ES-I3 (cell line): Measurements from ENCODE around the gene S1PR5.
"Not testable (repeated sequence)": the region's sequence is repeated elsewhere in the genome, so short reads cannot be mapped to it uniquely, and the experiment has no call there.

ENCODE experiments used
- H3K36me3 ChIP-seq: 2 replicates; pipeline ENCODE4 v1.6.1; 2013; ENCODE audit warnings: mild to moderate bottlenecking, low read length, control low read depth, moderate library complexity; ENCODE audit not compliant: insufficient read depth
- H3K4me1 ChIP-seq: 2 replicates; pipeline ENCODE4 v1.6.1; 2013; ENCODE audit warnings: mild to moderate bottlenecking, control low read depth, low read length; ENCODE audit not compliant: insufficient read depth
- H3K9ac ChIP-seq: 2 replicates; pipeline ENCODE4 v1.6.1; 2013; ENCODE audit warnings: low read depth, mild to moderate bottlenecking, low read length, moderate library complexity
- H3K9me3 ChIP-seq: 2 replicates; pipeline ENCODE4 v1.6.1; 2013; ENCODE audit warnings: mild to moderate bottlenecking, low read length, moderate library complexity; ENCODE audit not compliant: control insufficient read depth, insufficient read depth

Gene S1PR5

GRCh38 chr19:10552510-10553053, 35.3 kb upstream of the S1PR5 start:
- no peaks in the 10 kb centered on the region for H3K9me3 ChIP-seq
- no peaks in the 10 kb centered on the region for H3K4me1 ChIP-seq
- H3K36me3 ChIP-seq, result peaks cover 3% of the 10 kb centered on the region; the same call in 1 of the 2 replicates
- H3K9ac ChIP-seq, result no peak overlapping the region

GRCh38 chr19:10551698-10552301, 34.6 kb upstream of the S1PR5 start:
- no peaks in the 10 kb centered on the region for H3K9me3 ChIP-seq
- H3K36me3 ChIP-seq, result peaks cover 3% of the 10 kb centered on the region; the same call in 1 of the 2 replicates
- H3K9ac ChIP-seq, result no peak overlapping the region
- no peaks in the 10 kb centered on the region for H3K4me1 ChIP-seq

GRCh38 chr19:10551006-10551405, 33.8 kb upstream of the S1PR5 start:
- H3K36me3 ChIP-seq, H3K4me1 ChIP-seq, H3K9me3 ChIP-seq, H3K9ac ChIP-seq: not testable (repeated sequence)

GRCh38 chr19:10550336-10550735, 33.1 kb upstream of the S1PR5 start:
- Histone ChIP-seq H3K36me3 (0 out of 2 replicates have a peak, but pooled peaks cover 3% of the 10 kb centered on the region), H3K4me1 (no peaks in the 10 kb centered on the region)

GRCh38 chr19:10549733-10550132, 32.5 kb upstream of the S1PR5 start:
- H3K4me1 ChIP-seq, result no peaks in the 10 kb centered on the region
- H3K9me3 ChIP-seq, result no peaks in the 10 kb centered on the region
- H3K9ac ChIP-seq, result no peak overlapping the region
- H3K36me3 ChIP-seq, result 0 out of 2 replicates have a peak, but pooled peaks cover 3% of the 10 kb centered on the region

More at GRCh38 chr19:10550336-10550735, 33.1 kb upstream of the S1PR5 start:
- Histone ChIP-seq H3K9ac (no peak overlapping the region), H3K9me3 (no peaks in the 10 kb centered on the region)

- Histone ChIP-seq H3K9me3 (no peaks in the 10 kb centered on the region), H3K9ac (no peak overlapping the region), H3K4me1 (no peaks in the 10 kb centered on the region), H3K36me3 (0 out of 2 replicates have a peak, but pooled peaks cover 3% of the 10 kb centered on the region)
Observed at GRCh38 chr19:10548746-10549276, 31.6 kb upstream of the S1PR5 start.

GRCh38 chr19:10546817-10547216, 29.6 kb upstream of the S1PR5 start:
- Histone ChIP-seq H3K4me1 (no peaks in the 10 kb centered on the region), H3K36me3 (0 out of 2 replicates have a peak, but pooled peaks cover 3% of the 10 kb centered on the region), H3K9me3 (no peaks in the 10 kb centered on the region)

GRCh38 chr19:10544753-10545251, 27.6 kb upstream of the S1PR5 start:
- Histone ChIP-seq H3K4me1 (peaks cover 2% of the 10 kb centered on the region; the same call in 1 of the 2 replicates), H3K9ac (peak overlapping the region; percentile 88; the same call in 1 of the 2 replicates), H3K9me3 (no peaks in the 10 kb centered on the region), H3K36me3 (0 out of 2 replicates have a peak, but pooled peaks cover 3% of the 10 kb centered on the region)

More at GRCh38 chr19:10546817-10547216, 29.6 kb upstream of the S1PR5 start:
- H3K9ac ChIP-seq, result no peak overlapping the region

GRCh38 chr19:10544242-10544752, 27.1 kb upstream of the S1PR5 start:
- H3K4me1 ChIP-seq, result peaks cover 2% of the 10 kb centered on the region; the same call in 1 of the 2 replicates
- no peaks in the 10 kb centered on the region for H3K9me3 ChIP-seq
- H3K9ac ChIP-seq, result peak overlapping the region; percentile 88
- H3K36me3 ChIP-seq, result 0 out of 2 replicates have a peak, but pooled peaks cover 3% of the 10 kb centered on the region

GRCh38 chr19:10543420-10544241, 26.4 kb upstream of the S1PR5 start, which contains the start of gene ATG4D:
ATG4D (plus strand) TSS chr19:10543904; CDS start chr19:10544091, 187 bp downstream.
- H3K9me3 ChIP-seq, result no peaks in the 10 kb centered on the region
- H3K36me3 ChIP-seq, result 0 out of 2 replicates have a peak, but pooled peaks cover 2% of the 10 kb centered on the region
- H3K9ac ChIP-seq, result peak within 1 kb of the TSS; percentile 88
- peaks cover 2% of the 10 kb centered on the region; the same call in 1 of the 2 replicates for H3K4me1 ChIP-seq

- Histone ChIP-seq H3K36me3 (no peaks in the 10 kb centered on the region), H3K9me3 (no peaks in the 10 kb centered on the region), H3K4me1 (peaks cover 2% of the 10 kb centered on the region; the same call in 1 of the 2 replicates), H3K9ac (peak overlapping the region; percentile 88; the same call in 1 of the 2 replicates)
Observed at GRCh38 chr19:10543059-10543419, 25.8 kb upstream of the S1PR5 start.

GRCh38 chr19:10539016-10539415, 21.8 kb upstream of the S1PR5 start:
- not testable (repeated sequence) for H3K9ac ChIP-seq

GRCh38 chr19:10538204-10538983, 21.1 kb upstream of the S1PR5 start:
- Histone ChIP-seq H3K9ac (no peak overlapping the region), H3K9me3 (no peaks in the 10 kb centered on the region), H3K36me3 (no peaks in the 10 kb centered on the region), H3K4me1 (peaks cover 2% of the 10 kb centered on the region; the same call in 1 of the 2 replicates)

More at GRCh38 chr19:10539016-10539415, 21.8 kb upstream of the S1PR5 start:
- not testable (repeated sequence) for H3K36me3 ChIP-seq, H3K9me3 ChIP-seq, H3K4me1 ChIP-seq
